SHP77 (cell line): ENCODE measurements around the gene TESMIN.
A peak's percentile ranks its signal among the peaks of the same experiment; 100 is the strongest.

Source experiments
- DNase-seq, 2 experiments: peaks; one replicate each; lab custom pipeline; 2025; lab: John Stamatoyannopoulos, UW

The TESMIN gene

DNA sequence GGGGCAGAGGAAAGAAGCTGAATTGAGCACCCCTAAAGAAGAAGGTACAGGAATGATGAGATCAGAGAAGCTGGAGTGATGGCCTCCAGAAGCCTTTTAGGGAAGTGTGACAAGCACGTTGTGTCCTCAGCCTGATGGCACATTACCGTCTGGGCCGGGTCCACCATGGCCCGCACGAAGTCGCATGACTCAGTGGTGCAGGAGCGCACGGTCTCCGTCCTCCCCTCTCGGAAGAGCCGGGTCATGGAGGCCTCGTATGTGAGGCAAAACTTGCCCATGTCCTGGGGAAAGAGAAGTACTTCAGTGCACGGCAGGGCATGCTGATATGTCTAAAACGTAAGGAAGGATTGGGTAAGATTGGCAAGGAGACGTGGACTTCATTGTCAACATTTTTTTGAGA, 11.2 kb upstream of the TESMIN start:
- no peak for DNase-seq

DNA sequence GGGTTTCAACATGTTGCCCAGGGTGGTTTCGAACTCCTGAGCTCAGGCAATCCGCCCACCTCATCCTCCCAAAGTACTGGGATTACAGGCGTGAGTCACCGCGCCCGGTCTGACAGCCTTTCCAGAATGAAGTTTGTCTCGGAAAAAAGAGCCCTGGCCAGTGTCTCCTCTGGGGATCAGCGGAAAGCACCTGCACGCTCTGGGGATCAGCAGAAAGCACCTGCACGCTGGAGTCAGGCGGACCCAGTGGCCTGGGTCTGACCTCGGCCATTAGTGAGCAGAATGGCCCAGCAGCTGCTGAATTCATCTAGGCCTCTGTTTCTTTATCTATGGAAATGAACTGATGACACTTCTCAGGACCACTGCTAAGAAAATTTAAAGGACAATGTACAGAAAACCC, 10.5 kb upstream of the TESMIN start:
- DNase-seq, result no peak

DNA sequence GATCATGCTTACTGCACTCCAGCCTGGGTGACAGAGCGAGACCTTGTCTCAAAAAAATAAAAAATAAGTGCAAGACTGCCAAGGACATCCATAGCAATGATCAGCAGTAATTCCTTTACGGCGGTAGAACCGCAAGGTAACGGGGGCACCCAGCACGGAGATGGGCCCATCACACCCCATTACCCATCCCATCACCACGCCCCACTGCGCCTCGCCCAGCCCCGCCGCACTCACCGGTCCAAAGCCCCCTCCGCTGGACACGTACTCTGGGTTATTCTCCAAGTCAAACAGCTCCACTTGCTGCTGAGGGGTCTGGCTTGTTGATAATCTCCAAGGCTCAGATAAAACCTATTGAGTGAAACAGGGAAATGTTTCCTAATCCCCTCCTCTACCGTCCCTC, 8.7 kb upstream of the TESMIN start:
- DNase-seq, result no peak

DNA sequence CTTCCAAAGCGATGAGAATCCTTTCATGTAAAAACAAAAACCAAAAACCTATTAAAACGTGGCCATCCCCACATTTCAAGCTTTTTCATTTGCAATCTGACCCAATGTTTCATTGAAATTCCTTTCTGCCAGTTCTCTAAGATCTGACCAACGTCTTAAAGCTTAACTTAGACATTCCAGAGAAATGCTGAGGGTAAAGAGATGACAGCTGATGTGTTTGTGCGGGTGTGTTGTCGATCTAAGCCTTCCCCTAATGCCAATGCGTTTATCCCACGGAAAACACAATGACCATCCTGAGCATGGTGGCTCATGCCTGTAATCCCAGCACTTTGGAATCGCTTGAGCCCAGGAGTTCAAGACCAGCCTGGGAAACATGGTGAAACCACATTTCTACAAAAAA, 6.4 kb upstream of the TESMIN start:
- no peak for DNase-seq

DNA sequence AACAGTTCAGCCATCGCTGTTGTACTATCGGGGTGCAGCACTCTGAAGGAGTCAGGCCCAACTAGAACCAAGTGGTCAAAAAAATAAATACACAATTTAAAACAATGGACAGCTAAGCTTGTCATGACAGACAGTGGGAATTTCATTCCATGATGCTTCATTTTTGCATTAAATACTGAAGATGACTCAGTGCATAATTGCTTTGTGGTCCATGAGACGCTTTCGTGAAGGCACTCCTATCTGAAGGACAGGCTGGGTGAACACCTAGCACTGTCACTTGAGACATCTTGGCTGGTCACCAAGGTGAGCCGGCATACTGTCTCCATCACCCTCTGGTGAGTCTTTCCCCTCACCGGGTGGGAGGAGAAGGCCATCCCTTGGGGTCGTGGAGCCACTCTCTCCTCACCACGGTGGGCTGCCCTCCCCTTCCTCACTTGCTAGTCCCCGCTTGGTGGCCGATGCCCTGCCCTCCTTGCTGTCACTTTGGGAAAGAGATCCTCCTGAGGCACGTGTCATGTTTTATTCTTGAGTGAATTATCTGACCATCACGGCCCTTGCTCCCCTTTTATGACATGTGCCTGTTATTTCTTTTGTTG, 4.9 kb upstream of the TESMIN start:
- DNase-seq, result no peak

DNA sequence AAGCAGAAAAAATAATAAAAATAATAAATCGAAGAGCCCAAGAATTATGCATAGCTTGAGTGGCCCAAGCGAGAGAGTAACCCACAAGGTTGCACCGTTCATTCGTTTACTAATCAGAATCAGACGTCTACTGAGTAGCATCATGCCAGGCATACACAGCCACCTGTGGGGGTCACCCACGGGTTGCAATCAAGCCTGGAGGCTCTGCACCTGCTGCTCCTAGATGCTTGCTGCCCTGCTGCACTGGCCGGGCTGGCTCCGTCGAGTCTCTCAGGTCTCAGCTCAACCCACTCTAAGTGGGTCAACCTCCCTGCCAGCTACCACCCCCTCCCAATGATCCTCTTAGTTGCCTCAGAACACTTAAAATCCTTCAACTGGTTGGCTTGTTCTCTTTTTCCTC, 2.0 kb upstream of the TESMIN start:
- peak in 1 of 2 experiments; percentile 31 for DNase-seq

DNA sequence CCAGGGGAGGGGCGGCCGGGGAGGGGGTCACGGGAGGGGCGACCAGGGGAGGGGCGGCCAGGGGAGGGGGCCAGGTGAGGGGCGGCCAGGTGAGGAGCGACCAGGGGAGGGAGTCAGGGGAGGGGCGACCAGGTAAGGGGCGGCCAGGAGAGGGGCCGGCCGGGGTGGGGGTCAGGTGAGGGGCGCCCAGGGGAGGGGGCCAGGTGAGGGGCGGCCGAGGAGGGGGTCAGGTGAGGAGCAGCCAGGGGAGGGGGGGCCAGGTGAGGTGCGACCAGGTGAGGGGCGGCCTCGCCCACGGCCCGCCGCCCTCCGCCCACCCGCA, 355 bp downstream of the TESMIN start:
- no peak for DNase-seq

DNA sequence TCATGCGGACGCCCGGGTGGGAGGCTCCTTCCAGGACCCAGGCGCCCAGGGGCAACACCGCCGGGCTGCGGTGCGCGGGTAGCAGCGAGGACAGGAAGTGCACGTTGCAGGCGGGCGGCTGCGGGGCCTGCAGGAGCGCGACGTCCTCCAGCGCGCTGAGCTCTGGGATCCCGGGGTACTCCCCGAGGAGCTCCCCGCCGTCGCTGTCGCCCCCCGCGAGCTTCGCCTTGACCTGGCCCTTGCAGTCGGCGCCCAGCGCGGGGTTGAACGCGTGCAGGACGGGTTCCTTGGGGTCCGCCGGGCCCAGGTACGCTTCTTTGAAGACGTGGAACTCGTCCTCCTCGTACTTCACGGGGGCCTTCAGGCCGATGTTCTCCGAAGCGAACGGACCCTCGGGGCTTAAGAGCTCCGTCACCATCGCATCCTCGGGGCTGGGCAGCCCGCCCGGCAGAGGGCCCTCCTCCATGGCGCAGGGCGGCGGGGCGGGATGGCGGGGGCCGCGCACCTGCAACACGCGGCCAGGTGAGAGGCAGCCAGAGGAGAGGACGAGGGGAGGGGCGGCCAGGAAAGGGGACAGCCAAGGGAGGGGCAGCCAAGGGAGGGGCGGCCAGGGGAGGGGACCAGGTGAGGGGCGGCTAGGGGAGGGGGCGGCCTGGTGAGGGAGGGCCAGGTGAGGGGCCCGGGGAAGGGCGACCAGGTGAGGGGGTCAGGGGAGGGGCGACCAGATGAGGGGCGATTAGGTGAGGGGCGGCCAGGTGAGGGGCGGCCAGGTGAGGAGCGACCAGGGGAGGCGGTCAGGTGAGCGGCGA, 921 bp downstream of the TESMIN start:
- no peak for DNase-seq

DNA sequence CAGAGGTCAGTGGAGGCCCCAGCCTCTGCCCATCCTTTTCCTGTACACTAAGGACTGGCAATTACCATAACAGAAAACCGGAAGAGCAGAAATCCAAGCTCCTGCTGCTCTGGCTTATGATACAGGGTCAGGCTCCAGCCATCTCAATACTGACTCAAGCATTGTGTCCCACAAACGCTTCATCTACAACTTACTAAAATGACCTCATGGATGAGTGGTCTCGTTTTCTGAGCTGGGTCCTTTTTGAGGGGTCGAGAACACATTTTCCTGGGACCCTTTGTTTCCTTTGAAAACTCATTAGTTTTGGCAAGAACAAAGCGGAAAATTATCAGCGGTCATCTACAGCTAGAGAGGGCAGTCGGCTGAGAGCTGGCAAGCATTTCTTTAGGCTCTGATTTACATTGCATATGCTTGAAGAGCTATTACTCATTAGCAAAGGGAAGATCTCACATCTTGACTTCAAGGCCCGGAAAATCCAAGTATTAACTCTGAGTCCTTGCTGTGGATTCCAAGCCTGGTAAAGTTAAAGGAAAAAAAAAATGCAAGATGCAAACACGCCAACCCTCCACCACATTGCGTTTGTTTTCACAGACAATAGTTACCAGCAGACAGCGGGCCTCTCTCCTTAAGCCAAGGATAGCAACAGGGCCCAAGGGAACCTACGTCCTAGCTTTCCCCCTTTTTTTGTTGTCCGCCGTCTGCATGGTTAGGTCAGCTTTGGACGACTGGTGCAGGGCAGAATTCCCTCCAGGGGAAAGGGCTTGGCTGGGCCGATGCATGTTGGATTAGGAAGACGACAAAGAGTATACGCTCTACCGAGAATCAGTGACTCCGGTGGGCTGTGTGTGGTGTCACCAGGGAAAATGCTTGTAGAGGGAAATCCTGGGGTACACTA, 1.8 kb downstream of the TESMIN start:
- no peak for DNase-seq

DNA sequence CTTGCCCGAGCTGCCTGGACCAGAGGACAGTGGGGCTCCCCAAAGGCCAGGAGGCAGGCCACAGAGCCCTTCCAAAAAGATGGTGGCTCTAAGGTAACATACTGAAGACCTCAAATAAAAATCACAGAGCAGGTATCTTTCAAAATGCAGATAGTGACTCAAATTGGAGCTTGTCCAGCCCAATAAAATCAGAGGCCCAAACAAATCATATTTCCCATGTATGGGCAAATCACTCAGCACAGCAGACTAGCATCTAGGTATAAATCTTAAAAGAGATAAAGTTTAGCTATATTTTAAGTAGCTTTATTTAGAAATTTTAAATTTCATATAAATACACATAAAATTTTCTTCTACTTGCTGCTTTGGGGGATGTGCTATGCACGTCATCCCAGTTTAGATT, 3.3 kb downstream of the TESMIN start:
- no peak for DNase-seq

DNA sequence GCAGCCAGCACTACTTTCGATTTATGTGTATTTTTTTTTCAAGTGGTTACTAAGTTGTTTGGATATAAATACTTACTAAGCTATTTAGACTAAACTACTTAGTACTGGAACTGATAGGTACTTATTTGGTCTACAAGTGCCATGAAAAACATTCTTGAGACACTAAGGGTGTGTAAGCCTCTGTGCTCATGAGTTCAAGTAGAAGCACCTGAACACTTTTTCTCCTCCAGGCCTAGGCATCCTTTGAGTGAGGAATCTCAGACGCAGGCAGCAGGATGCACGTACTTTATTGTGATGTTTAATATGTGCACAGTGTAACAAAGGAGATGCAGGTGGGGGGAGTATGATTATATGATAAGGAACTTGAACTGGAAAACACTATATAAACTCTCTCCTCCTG, 7.8 kb downstream of the TESMIN start:
- DNase-seq, result no peak

DNA sequence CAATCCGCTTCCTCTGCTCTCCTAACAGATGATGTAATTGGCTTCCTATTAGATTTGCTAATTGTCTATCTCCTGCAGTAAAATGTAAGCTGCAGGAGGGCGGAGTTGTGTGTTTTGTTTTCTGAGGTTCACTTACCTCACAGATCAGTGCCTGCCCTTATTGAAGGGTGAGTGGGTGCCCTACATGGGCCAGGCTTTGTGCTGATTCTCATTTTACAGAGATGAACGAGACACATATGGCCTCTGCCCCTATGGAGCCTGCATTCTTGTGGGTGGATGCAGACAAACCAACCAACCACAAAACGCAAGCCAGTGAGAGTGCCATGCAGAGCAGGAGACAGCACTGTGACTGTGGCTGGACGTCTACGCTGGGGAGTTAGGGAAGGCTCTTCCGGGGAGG, 9.9 kb downstream of the TESMIN start:
- no peak for DNase-seq

DNA sequence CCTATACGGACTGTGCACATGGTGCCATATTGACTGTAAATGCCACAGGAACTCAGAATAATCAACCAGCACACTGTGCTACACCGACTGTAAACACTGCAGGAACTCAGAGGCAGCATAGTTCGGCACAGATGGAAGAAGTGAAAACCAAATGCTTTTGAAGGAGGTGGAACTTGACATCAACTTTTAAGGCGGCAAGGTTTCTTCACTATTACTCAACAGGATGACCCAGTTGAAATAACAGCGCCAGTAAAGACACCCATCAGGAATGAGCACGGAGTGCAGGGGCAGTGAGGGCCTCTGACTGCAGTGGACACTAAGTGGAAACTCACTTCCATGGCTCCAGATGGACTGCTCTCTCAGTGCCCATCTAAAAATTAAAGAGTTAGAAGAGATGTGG, 15.7 kb downstream of the TESMIN start:
- DNase-seq, result no peak

DNA sequence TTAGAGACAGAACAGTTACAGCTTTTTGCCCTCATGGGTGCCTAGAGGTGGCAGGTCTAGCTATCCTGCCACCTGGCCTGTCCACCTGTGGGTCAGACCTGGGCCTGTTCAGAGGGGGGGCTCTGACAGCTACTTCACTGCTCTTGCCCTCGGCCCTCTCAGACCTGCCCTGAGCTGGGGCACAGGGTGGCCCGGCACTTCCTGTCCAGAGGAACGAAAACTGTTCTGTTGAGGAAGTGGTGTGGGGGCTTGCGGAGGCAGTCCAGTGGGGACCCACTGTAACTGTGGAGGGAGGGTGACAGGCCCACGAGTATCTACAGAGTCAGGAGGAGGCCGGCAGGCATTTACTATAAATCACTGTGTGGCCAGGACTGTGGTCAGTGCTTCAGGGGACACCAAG, 16.2 kb downstream of the TESMIN start:
- DNase-seq, result no peak

DNA sequence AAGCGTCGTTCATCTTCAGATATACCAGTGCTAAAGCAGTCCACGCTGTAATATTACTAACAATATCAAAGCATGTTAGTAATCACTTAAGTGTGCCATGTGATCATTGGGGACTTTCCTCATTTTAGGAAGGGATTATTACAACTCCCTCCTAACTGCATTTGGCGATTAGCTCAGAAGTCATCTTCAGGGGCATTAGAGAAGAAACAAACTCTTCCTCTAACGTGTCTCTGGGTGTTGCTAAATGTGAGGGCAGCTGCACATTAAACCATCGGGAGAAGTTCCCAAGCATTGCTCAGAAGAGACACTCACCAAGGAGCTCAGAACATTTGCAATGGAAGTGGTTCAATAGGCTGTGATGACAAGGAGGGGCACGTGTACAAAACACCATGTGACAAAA, 17.2 kb downstream of the TESMIN start:
- no peak for DNase-seq

DNA sequence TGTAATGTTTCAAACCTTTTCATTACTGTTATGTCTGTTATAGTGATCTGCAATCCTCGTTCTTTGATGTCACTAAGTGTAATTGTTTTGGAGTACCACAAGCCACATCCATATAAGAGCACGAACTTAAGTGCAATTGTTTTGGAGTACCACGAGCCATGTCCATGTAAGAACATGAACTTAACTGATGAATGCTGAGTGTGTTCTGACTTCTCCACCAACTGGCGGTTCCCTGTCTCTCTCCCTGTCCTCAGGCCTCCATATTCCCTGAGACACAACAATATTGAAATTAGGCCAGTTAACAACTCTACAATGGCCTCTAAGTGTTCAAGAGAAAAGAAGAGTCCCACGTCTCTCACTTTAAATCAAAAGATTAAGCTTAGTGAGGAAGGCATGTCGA, 23.5 kb downstream of the TESMIN start:
- DNase-seq, result no peak

DNA sequence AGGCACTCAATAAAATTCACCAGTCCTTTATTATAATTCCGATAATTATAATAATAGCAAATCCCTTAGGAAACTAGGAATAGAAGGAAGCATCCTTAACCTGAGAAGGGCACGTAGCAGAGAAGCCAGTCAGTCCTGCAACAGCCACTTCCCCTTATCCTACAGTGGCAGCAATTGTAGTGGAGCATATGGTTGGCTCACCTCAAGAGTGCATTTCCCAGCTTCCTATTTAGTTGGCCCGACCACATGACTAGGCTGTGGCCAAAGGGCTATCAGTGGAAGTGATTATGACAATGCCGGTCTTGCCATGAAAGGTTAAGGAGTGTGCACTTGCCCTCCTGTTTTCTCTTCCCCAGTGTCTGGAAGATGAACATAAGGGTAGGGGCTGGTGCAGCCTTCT, 27.0 kb downstream of the TESMIN start:
- DNase-seq, result no peak

DNA sequence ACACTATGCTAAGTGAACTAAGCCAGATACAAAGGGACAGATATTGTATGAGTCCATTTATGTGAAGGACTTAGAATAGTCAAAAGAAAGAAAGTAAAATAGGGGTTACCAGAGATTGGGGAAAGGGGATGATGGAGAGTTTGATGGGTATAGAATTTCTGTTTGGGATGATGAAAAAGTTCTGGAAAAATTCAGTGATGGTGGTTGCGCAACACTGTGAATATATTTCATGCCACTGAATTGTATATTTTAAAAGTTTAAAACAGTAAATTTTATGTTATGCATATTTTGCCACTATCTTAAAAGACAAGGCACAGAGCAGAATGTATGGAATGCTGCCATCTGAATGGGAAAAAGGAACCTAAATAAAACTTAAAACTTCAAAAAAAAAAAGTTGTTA, 29.2 kb downstream of the TESMIN start:
- no peak for DNase-seq

DNA sequence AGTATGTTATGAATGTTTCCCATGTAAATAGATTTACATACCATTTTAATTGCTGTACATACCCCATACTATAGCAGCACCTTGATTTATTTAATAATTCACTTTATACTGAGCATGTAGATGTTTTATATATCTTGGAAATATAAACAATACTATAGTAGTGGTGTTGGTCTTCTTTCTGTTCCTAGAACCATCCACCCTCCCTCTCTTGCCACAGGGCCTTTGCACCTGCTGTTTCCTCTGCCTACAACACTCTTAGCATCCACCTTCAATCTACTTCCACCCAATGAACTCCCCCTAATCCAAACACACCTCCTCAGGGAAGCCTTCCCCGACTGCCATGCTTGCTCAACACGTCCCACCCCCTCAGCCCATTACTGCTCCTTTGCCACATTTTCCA, 30.2 kb downstream of the TESMIN start:
- DNase-seq, result no peak

DNA sequence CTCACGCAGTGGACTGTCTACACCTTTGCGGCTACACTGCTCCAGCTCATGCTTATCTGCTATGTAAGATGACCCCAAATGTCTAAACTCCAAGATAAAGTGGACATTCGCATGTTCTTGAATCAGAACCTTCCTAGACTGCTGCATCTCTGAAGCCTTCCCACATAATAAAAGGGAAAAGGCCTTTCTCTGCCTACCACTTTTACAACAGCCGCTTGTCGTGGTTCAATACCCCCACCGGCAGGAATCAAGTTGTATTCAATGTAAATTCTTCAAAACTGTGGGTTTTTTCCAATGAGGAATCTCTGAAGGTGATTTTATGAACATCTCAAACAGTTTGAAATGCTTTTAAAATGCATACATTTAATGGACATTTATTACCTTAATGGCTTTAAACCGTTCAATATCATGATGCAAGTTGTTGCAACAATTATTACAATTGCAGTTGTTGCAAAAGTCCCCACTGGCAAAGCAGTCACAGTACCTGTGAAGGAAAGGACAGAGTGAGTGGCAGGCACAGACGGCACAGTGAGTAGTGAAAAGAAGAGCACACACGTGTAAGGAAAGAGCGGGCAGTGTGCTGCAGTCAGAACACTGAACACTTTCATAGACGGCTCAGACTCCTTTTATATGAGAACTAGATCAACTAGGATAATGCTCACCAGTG, 35.7 kb downstream of the TESMIN start:
- no peak for DNase-seq

DNA sequence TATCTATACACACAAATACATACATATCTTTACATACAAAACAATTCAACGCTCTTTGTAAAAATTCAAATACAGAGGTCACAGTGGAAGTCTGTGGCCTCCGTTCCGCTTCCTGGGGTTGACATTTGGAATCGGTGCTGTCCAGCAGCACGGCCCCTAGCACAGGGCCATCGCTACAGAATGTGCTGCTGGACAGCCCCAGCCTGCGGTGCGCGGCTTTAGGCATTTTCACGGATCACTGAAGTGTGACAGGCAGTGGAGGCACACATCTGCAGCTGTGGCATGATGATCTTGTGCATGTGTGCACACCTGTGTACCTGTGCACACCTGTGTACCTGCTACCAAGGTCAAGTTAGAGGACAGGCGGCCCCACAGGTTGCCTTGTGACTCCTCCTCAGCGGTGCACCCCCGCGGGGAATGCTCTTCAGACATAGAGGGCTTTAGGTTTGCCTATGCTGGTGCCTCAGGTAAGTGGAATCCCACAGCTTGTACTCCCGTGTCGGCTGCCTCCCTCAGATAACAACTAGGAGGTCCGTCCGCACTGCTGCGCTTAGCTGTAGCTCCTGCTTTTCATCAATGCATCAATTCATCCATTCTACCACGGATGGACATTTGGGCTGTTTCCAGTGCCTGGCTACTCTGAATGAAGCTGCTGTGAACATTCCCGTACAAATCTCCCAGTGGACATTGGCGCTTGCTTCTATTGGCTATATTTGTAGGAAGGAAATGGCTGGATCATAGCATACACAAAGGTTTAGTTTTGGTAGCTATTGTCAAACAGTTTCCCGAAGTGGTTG, 37.1 kb downstream of the TESMIN start:
- no peak for DNase-seq

DNA sequence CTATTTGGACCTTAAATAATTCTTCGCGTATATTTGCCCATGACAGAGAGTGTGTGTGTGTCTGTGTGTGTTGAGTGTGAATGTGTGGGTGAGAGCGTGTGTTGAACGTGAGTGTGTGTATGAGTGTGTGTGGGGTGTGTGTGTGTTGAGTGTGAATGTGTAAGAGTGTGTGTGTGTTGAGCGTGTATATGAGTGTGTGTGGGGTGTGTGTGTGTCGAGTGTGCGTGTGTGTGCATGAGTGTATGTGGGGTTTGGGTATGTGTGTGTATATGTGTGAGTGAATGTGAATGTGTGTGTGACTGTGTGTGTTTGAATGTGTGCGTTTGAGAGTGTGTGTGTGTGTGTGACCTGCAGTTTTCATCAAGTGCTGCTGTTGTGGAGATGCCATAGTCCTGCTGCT, 40.2 kb downstream of the TESMIN start:
- DNase-seq, result no peak
